ENCODE data around the gene ARMH2. TPM values are rescaled to one million over a fixed set of nuclear protein-coding genes. Genes with fewer than 3 reads are reported as not detected.

The ARMH2 gene
- total RNA-seq, 1 experiment from 2014 or later = not detected

- no peak overlapping the region for H3K9ac ChIP-seq (ENCODE audit: low read length)
- H3K27ac ChIP-seq (ENCODE audit: low read length) = no peak overlapping the region
- H3K4me2 ChIP-seq (ENCODE audit: low read depth, low read length, poor library complexity, severe bottlenecking) = no peak overlapping the region
- H2AFZ ChIP-seq (ENCODE audit: low read length) = no peak overlapping the region
- no peaks in the 10 kb centered on the region for H4K20me1 ChIP-seq (ENCODE audit: insufficient read depth, low read depth, low read length)
- no peak overlapping the region for H3K4me3 ChIP-seq (ENCODE audit: low read length)
- H3K9me2 ChIP-seq (replicated peaks; ENCODE audit: insufficient read depth, low read length) = no peaks in the 10 kb centered on the region
- no peak for DNase-seq
- H3K79me2 ChIP-seq (ENCODE audit: low read length) = 0 out of 2 replicates have a peak, but pooled peaks cover 3% of the 10 kb centered on the region
- H3K27me3 ChIP-seq (ENCODE audit: low read length) = no peaks in the 10 kb centered on the region
- H3K9me3 ChIP-seq (ENCODE audit: low read length) = no peaks in the 10 kb centered on the region
- peaks cover 63% of the 10 kb centered on the region for H3K36me3 ChIP-seq (ENCODE audit: insufficient read depth, low read length)
- no peaks in the 10 kb centered on the region for H3K4me1 ChIP-seq (ENCODE audit: low read length)
Measured at GRCh38 chr6:24825130-24825630, 26.5 kb upstream of the ARMH2 start.

GRCh38 chr6:24824142-24824938 lies 25.6 kb upstream of the ARMH2 start:
- Histone ChIP-seq H3K9ac (ENCODE audit: low read length) (no peak overlapping the region), H3K36me3 (ENCODE audit: insufficient read depth, low read length) (peaks cover 55% of the 10 kb centered on the region), H3K4me3 (ENCODE audit: low read length) (no peak overlapping the region), H3K9me3 (ENCODE audit: low read length) (no peaks in the 10 kb centered on the region), H3K79me2 (ENCODE audit: low read length) (0 out of 2 replicates have a peak, but pooled peaks cover 3% of the 10 kb centered on the region), H3K9me2 (replicated peaks; ENCODE audit: insufficient read depth, low read length) (no peaks in the 10 kb centered on the region), H3K4me1 (ENCODE audit: low read length) (no peaks in the 10 kb centered on the region), H3K27ac (ENCODE audit: low read length) (no peak overlapping the region), H3K4me2 (ENCODE audit: low read depth, low read length, poor library complexity, severe bottlenecking) (no peak overlapping the region), H2AFZ (ENCODE audit: low read length) (no peak overlapping the region), H4K20me1 (ENCODE audit: insufficient read depth, low read depth, low read length) (no peaks in the 10 kb centered on the region), H3K27me3 (ENCODE audit: low read length) (no peaks in the 10 kb centered on the region)
- DNase-seq = no peak

DNA sequence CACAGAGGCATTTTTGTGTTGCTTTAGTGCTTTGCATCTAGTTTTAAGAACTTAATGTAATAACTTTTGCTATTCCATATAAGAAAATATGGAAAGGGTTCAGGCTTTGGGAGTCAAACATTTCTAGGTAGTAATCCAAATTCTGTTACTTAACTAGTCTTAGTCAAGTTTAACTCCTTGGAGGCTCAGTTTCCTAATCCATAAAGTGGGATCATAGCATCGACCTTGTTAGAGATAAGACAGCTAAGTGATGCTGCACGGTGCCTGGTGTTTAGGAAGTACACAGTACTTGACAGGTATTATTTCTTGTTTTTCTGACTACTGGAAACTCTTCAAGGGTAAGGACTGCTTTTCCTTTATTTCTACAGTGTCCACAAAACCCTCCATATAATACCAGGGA lies 24.5 kb upstream of the ARMH2 start:
- Histone ChIP-seq H3K4me3 (ENCODE audit: low read length) (no peak overlapping the region), H3K4me1 (ENCODE audit: low read length) (no peaks in the 10 kb centered on the region), H3K9ac (ENCODE audit: low read length) (no peak overlapping the region), H3K9me3 (ENCODE audit: low read length) (no peaks in the 10 kb centered on the region), H3K27ac (ENCODE audit: low read length) (no peak overlapping the region), H4K20me1 (ENCODE audit: insufficient read depth, low read depth, low read length) (no peaks in the 10 kb centered on the region), H3K79me2 (ENCODE audit: low read length) (0 out of 2 replicates have a peak, but pooled peaks cover 3% of the 10 kb centered on the region), H3K27me3 (ENCODE audit: low read length) (no peaks in the 10 kb centered on the region), H2AFZ (ENCODE audit: low read length) (no peak overlapping the region), H3K4me2 (ENCODE audit: low read depth, low read length, poor library complexity, severe bottlenecking) (no peak overlapping the region), H3K36me3 (ENCODE audit: insufficient read depth, low read length) (peaks cover 65% of the 10 kb centered on the region), H3K9me2 (replicated peaks; ENCODE audit: insufficient read depth, low read length) (no peaks in the 10 kb centered on the region)
- DNase-seq = no peak

DNA sequence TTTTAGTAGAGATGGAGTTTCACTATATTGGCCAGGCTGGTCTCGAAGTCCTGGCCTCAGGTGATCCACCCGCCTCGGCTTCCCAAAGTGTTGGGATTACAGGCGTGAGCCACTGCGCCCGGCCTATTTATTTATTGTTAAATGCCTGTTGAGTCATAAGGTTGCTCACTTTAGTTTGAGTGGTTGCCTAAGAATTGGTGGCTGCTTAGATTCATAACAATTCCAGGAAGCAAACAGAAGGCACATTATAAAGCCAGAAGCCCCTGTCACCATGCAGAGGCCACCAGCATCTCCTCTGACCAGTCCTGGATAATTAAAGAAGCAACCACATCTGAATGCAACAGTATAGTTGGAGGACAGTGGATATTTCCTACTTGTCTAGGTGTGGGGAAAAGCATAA lies 24.0 kb upstream of the ARMH2 start:
- Histone ChIP-seq H2AFZ (ENCODE audit: low read length) (no peak overlapping the region), H3K27ac (ENCODE audit: low read length) (no peak overlapping the region), H4K20me1 (ENCODE audit: insufficient read depth, low read depth, low read length) (no peaks in the 10 kb centered on the region), H3K79me2 (ENCODE audit: low read length) (0 out of 2 replicates have a peak, but pooled peaks cover 3% of the 10 kb centered on the region), H3K27me3 (ENCODE audit: low read length) (no peaks in the 10 kb centered on the region), H3K4me2 (ENCODE audit: low read depth, low read length, poor library complexity, severe bottlenecking) (no peak overlapping the region), H3K9me3 (ENCODE audit: low read length) (no peaks in the 10 kb centered on the region), H3K9ac (ENCODE audit: low read length) (no peak overlapping the region), H3K36me3 (ENCODE audit: insufficient read depth, low read length) (peaks cover 62% of the 10 kb centered on the region), H3K4me3 (ENCODE audit: low read length) (no peak overlapping the region), H3K4me1 (ENCODE audit: low read length) (no peaks in the 10 kb centered on the region), H3K9me2 (replicated peaks; ENCODE audit: insufficient read depth, low read length) (no peaks in the 10 kb centered on the region)
- no peak for DNase-seq

DNA sequence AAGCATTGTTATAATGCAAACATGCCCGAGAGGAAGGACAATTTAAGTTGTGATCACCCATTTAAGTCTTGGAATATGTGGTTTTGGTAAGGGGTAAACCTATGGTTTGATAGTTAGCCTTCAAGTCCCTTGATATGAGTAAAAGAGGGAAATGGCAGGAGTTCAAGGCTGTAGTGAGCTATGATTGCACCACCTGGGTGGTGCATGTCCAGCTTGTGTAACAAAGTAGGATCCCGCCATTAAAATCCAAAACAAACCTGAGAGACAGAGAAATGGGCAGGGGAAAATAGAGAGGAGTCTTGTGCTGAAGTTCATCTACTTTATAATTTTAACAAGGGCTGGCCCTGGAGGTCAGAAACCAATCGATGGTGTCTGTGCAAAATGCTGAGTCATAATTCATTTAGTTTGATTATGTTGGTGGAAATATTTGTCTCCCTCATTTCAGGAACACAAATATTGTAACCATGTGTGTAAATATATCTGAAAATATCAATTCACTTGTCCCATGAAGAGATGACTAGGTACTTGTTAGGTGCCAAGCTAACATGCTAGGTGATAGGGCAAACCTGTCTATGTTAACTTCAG lies 23.2 kb upstream of the ARMH2 start:
- Histone ChIP-seq H3K4me3 (ENCODE audit: low read length) (no peak overlapping the region), H3K36me3 (ENCODE audit: insufficient read depth, low read length) (peaks cover 59% of the 10 kb centered on the region), H4K20me1 (ENCODE audit: insufficient read depth, low read depth, low read length) (no peaks in the 10 kb centered on the region), H3K4me1 (ENCODE audit: low read length) (no peaks in the 10 kb centered on the region), H3K79me2 (ENCODE audit: low read length) (0 out of 2 replicates have a peak, but pooled peaks cover 3% of the 10 kb centered on the region), H2AFZ (ENCODE audit: low read length) (no peak overlapping the region), H3K9ac (ENCODE audit: low read length) (no peak overlapping the region), H3K27me3 (ENCODE audit: low read length) (no peaks in the 10 kb centered on the region), H3K9me2 (replicated peaks; ENCODE audit: insufficient read depth, low read length) (no peaks in the 10 kb centered on the region), H3K9me3 (ENCODE audit: low read length) (no peaks in the 10 kb centered on the region), H3K4me2 (ENCODE audit: low read depth, low read length, poor library complexity, severe bottlenecking) (no peak overlapping the region), H3K27ac (ENCODE audit: low read length) (no peak overlapping the region)
- no peak for DNase-seq

DNA sequence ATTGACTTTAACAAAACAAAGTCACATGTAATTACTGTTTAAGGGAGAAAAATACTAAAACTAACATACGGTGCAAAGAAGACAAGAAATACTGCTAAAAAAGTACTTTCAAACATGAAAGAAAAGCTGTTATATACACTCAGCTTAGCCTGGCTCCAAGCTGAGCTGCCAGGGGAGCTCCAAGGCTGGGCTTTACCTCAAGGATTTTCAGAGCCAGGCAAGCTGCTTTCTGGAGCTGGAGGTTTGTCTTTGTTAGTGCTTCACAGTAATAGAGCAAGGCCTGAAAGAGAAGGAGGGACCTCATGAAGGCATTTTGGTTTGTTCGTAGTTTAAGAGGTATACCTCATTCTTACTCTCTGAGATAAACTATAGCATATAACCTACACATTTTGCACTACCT lies 19.6 kb upstream of the ARMH2 start:
- Histone ChIP-seq H3K4me1 (ENCODE audit: low read length) (no peaks in the 10 kb centered on the region), H2AFZ (ENCODE audit: low read length) (no peak overlapping the region), H3K4me3 (ENCODE audit: low read length) (no peak overlapping the region), H3K9me3 (ENCODE audit: low read length) (no peaks in the 10 kb centered on the region), H3K79me2 (ENCODE audit: low read length) (no peaks in the 10 kb centered on the region), H3K27me3 (ENCODE audit: low read length) (no peaks in the 10 kb centered on the region), H3K4me2 (ENCODE audit: low read depth, low read length, poor library complexity, severe bottlenecking) (no peak overlapping the region), H3K9ac (ENCODE audit: low read length) (no peak overlapping the region), H4K20me1 (ENCODE audit: insufficient read depth, low read depth, low read length) (no peaks in the 10 kb centered on the region), H3K36me3 (ENCODE audit: insufficient read depth, low read length) (peaks cover 32% of the 10 kb centered on the region), H3K9me2 (replicated peaks; ENCODE audit: insufficient read depth, low read length) (no peaks in the 10 kb centered on the region), H3K27ac (ENCODE audit: low read length) (no peak overlapping the region)
- DNase-seq = no peak

- H3K27me3 ChIP-seq (ENCODE audit: low read length) = no peaks in the 10 kb centered on the region
- no peak overlapping the region for H3K4me2 ChIP-seq (ENCODE audit: low read depth, low read length, poor library complexity, severe bottlenecking)
- H3K4me1 ChIP-seq (ENCODE audit: low read length) = no peaks in the 10 kb centered on the region
- DNase-seq = no peak
- no peaks in the 10 kb centered on the region for H3K79me2 ChIP-seq (ENCODE audit: low read length)
- H2AFZ ChIP-seq (ENCODE audit: low read length) = no peak overlapping the region
- no peaks in the 10 kb centered on the region for H3K9me2 ChIP-seq (replicated peaks; ENCODE audit: insufficient read depth, low read length)
- peaks cover 55% of the 10 kb centered on the region for H3K36me3 ChIP-seq (ENCODE audit: insufficient read depth, low read length)
- H3K4me3 ChIP-seq (ENCODE audit: low read length) = no peak overlapping the region
- no peak overlapping the region for H3K9ac ChIP-seq (ENCODE audit: low read length)
- H3K27ac ChIP-seq (ENCODE audit: low read length) = no peak overlapping the region
- no peaks in the 10 kb centered on the region for H3K9me3 ChIP-seq (ENCODE audit: low read length)
- no peaks in the 10 kb centered on the region for H4K20me1 ChIP-seq (ENCODE audit: insufficient read depth, low read depth, low read length)
Measured at GRCh38 chr6:24809728-24810127, 11.0 kb upstream of the ARMH2 start.

- DNase-seq = no peak
- no peak overlapping the region for H3K4me3 ChIP-seq (ENCODE audit: low read length)
- H3K36me3 ChIP-seq (ENCODE audit: insufficient read depth, low read length) = peaks cover 64% of the 10 kb centered on the region
- H3K27me3 ChIP-seq (ENCODE audit: low read length) = no peaks in the 10 kb centered on the region
- H3K9me3 ChIP-seq (ENCODE audit: low read length) = no peaks in the 10 kb centered on the region
- no peak overlapping the region for H3K9ac ChIP-seq (ENCODE audit: low read length)
- H3K79me2 ChIP-seq (ENCODE audit: low read length) = no peaks in the 10 kb centered on the region
- H3K27ac ChIP-seq (ENCODE audit: low read length) = no peak overlapping the region
- H4K20me1 ChIP-seq (ENCODE audit: insufficient read depth, low read depth, low read length) = no peaks in the 10 kb centered on the region
- no peak overlapping the region for H2AFZ ChIP-seq (ENCODE audit: low read length)
- no peak overlapping the region for H3K4me2 ChIP-seq (ENCODE audit: low read depth, low read length, poor library complexity, severe bottlenecking)
- H3K4me1 ChIP-seq (ENCODE audit: low read length) = no peaks in the 10 kb centered on the region
- no peaks in the 10 kb centered on the region for H3K9me2 ChIP-seq (replicated peaks; ENCODE audit: insufficient read depth, low read length)
Measured at GRCh38 chr6:24807584-24807983, 8.9 kb upstream of the ARMH2 start.
